Caco-2 (cell line): ENCODE results near the gene ADCY4. TPM values are rescaled to one million over a fixed set of nuclear protein-coding genes. Genes with fewer than 3 reads are reported as not detected.

Source experiments
- BruUV-seq: library from RNA; stranded (reverse); fragments of 400-500 nt; replicated peaks from 2 replicates; lab custom pipeline; 2021; lab: Mats Ljungman, UMichigan
- CTCF ChIA-PET: fragments of 300-600 bp; sonication (Branson Sonifier 250); formaldehyde crosslinking; loops from one replicate; lab custom pipeline; 2022; ENCODE audit warnings: antibody characterized with exemption; lab: Charles Lee
- POLR2A ChIA-PET: fragments of 300-600 bp; sonication (Branson Sonifier 250); formaldehyde crosslinking; loops from one replicate; lab custom pipeline; 2022; ENCODE audit warnings: antibody characterized with exemption; lab: Charles Lee
- DNase-seq, 2 experiments: peaks; one replicate each; pipeline versions ENCODE4 v3.0.0 to v3.0.0-alpha.2; 2020 to 2022
- H3K27me3 ChIP-seq: replicated peaks from 2 replicates; pipeline ENCODE4 v1.6.0; 2011; ENCODE audit warnings: low read length; ENCODE audit not compliant: control insufficient read depth, insufficient read depth
- H3K36me3 ChIP-seq: 2 replicates; pipeline ENCODE4 v1.5.1; 2011; ENCODE audit warnings: low read length; ENCODE audit not compliant: control insufficient read depth, insufficient read depth
- H3K4me1 ChIP-seq: fragments of 250-450 bp; sonication (Bioruptor Pico); 2 replicates; pipeline ENCODE4 v1.5.1; 2020; ENCODE audit warnings: mild to moderate bottlenecking
- H3K4me3 ChIP-seq: 2 replicates; pipeline ENCODE4 v1.5.1; 2011; ENCODE audit warnings: low read depth, mild to moderate bottlenecking, control low read depth, low read length
- H3K9me3 ChIP-seq: fragments of 250-450 bp; sonication (Bioruptor Pico); 2 replicates; pipeline ENCODE4 v1.5.1; 2020; ENCODE audit warnings: mild to moderate bottlenecking, moderate library complexity
- H3K27ac Mint-ChIP-seq: one replicate; pipeline ENCODE4 v1.8.0; 2022; ENCODE audit warnings: mixed read lengths; ENCODE audit not compliant: unreplicated experiment
- H3K27me3 Mint-ChIP-seq: one replicate; pipeline ENCODE4 v1.8.0; 2022; ENCODE audit warnings: mixed read lengths; ENCODE audit not compliant: insufficient read depth, unreplicated experiment
- H3K36me3 Mint-ChIP-seq: one replicate; pipeline ENCODE4 v1.8.0; 2022; ENCODE audit warnings: mild to moderate bottlenecking, mixed read lengths; ENCODE audit not compliant: insufficient read depth, unreplicated experiment
- H3K4me1 Mint-ChIP-seq: one replicate; pipeline ENCODE4 v1.8.0; 2022; ENCODE audit warnings: low read depth, mixed read lengths; ENCODE audit not compliant: unreplicated experiment
- H3K4me3 Mint-ChIP-seq: one replicate; pipeline ENCODE4 v1.8.0; 2022; ENCODE audit warnings: mild to moderate bottlenecking, moderate library complexity, mixed read lengths; ENCODE audit not compliant: unreplicated experiment
- H3K9me3 Mint-ChIP-seq: one replicate; pipeline ENCODE4 v1.8.0; 2022; ENCODE audit warnings: mixed read lengths; ENCODE audit not compliant: unreplicated experiment
- CTCF ChIP-seq, 2 experiments: fragments of 200-600 bp in 1 of 2; IDR thresholded peaks; 1 replicate in 1 of 2; 2 replicates in 1 of 2; pipeline versions ENCODE4 v1.5.1 to v1.8.0; 2011 to 2022; ENCODE audit warnings: antibody characterized with exemption in 1 of 2, control low read depth in 1 of 2, inconsistent platforms in 1 of 2, low read depth in 1 of 2, low read length in 1 of 2, mild to moderate bottlenecking in 1 of 2, moderate library complexity in 1 of 2; ENCODE audit not compliant: insufficient read depth in 1 of 2, severe bottlenecking in 1 of 2, unreplicated experiment in 1 of 2
- intact Hi-C: fragments of 100-400 bp; cut with micrococcal nuclease; formaldehyde crosslinking; loops from one replicate; pipeline ENCODE4 v1.10.0; 2022; ENCODE audit not compliant: unreplicated experiment
- total RNA-seq: library from RNA; stranded (reverse); gene quantifications from 2 replicates; pipeline ENCODE4 v1.2.3, GENCODE V29; 2022

Gene ADCY4
- total RNA-seq, 1 experiment from 2014 or later: 0.57 TPM

- H3K27ac Mint-ChIP-seq: no peak overlapping the region
- BruUV-seq: no TSS peak
- ChIA-PET POLR2A (no interaction called here), CTCF (no interaction called here)
- Histone ChIP-seq H3K9me3 (no peaks in the 10 kb centered on the region), H3K27me3 (no peaks in the 10 kb centered on the region; the same call in none of the 2 replicates), H3K36me3 (no peaks in the 10 kb centered on the region), H3K4me1 (no peaks in the 10 kb centered on the region), H3K4me3 (no peak overlapping the region)
- intact Hi-C loops: no loop called here
- TF ChIP-seq CTCF (IDR thresholded peaks at IDR 0.05; ENCODE audit: insufficient read depth in 1 of 2, low read depth in 1 of 2, low read length in 1 of 2, severe bottlenecking in 1 of 2, unreplicated experiment in 1 of 2): no peak
- H3K9me3 Mint-ChIP-seq: no peaks in the 10 kb centered on the region
- peaks cover 3% of the 10 kb centered on the region for H3K27me3 Mint-ChIP-seq
- H3K36me3 Mint-ChIP-seq: no peaks in the 10 kb centered on the region
- no peak overlapping the region for H3K4me3 Mint-ChIP-seq
- peaks cover 6% of the 10 kb centered on the region for H3K4me1 Mint-ChIP-seq
- no peak for DNase-seq
Measured at GRCh38 chr14:24342889-24343288, 8.0 kb upstream of the ADCY4 start.

- H3K4me1 ChIP-seq: 0 out of 2 replicates have a peak, but pooled peaks cover 7% of the 10 kb centered on the region
- no peaks in the 10 kb centered on the region for H3K36me3 ChIP-seq
- no peak for TF ChIP-seq CTCF (IDR thresholded peaks at IDR 0.05; ENCODE audit: insufficient read depth in 1 of 2, low read depth in 1 of 2, low read length in 1 of 2, severe bottlenecking in 1 of 2, unreplicated experiment in 1 of 2)
- peaks cover 6% of the 10 kb centered on the region for H3K4me1 Mint-ChIP-seq
- H3K27me3 ChIP-seq: no peaks in the 10 kb centered on the region; the same call in none of the 2 replicates
- no peak overlapping the region for H3K27ac Mint-ChIP-seq
- ChIA-PET CTCF (no interaction called here), POLR2A (no interaction called here)
- H3K9me3 ChIP-seq: no peaks in the 10 kb centered on the region
- no peaks in the 10 kb centered on the region for H3K36me3 Mint-ChIP-seq
- no TSS peak for BruUV-seq
- H3K9me3 Mint-ChIP-seq: no peaks in the 10 kb centered on the region
- no peak for DNase-seq
- H3K4me3 Mint-ChIP-seq: no peak overlapping the region
- intact Hi-C loops: no loop called here
- H3K4me3 ChIP-seq: no peak overlapping the region
- H3K27me3 Mint-ChIP-seq: peaks cover 3% of the 10 kb centered on the region
Measured at GRCh38 chr14:24340606-24341005, 5.7 kb upstream of the ADCY4 start.

GRCh38 chr14:24339284-24340151, 4.6 kb upstream of the ADCY4 start, which contains the start of gene RIPK3:
RIPK3 (minus strand) TSS chr14:24339991; CDS start chr14:24339826, 165 bp downstream.
- H3K27ac Mint-ChIP-seq: no peak within 1 kb of the TSS
- peaks cover 3% of the 10 kb centered on the region for H3K27me3 Mint-ChIP-seq
- Histone ChIP-seq H3K9me3 (no peaks in the 10 kb centered on the region), H3K27me3 (no peaks in the 10 kb centered on the region; the same call in 1 of the 2 replicates), H3K4me3 (peak within 1 kb of the TSS; percentile 37), H3K4me1 (0 out of 2 replicates have a peak, but pooled peaks cover 7% of the 10 kb centered on the region), H3K36me3 (no peaks in the 10 kb centered on the region)
- no peaks in the 10 kb centered on the region for H3K36me3 Mint-ChIP-seq
- peak within 1 kb of the TSS; percentile 60 for H3K4me3 Mint-ChIP-seq
- TF ChIP-seq CTCF (IDR thresholded peaks at IDR 0.05; ENCODE audit: insufficient read depth in 1 of 2, low read depth in 1 of 2, low read length in 1 of 2, severe bottlenecking in 1 of 2, unreplicated experiment in 1 of 2): no peak
- no peaks in the 10 kb centered on the region for H3K9me3 Mint-ChIP-seq
- DNase-seq: no peak
- POLR2A ChIA-PET: no interaction called here
- CTCF ChIA-PET: interaction anchor here (0.7 to 1.7 kb wide), 2 partner anchors 92 kb away, joined by 4 to 6 read pairs; no protein-coding TSS in a partner anchor
- H3K4me1 Mint-ChIP-seq: peaks cover 6% of the 10 kb centered on the region
- BruUV-seq: no TSS peak
- intact Hi-C loops: no loop called here
